GM18526 (cell line): ENCODE measurements around the gene ZBTB20.

Source experiments
- POLR2A ChIP-seq: IDR thresholded peaks from 3 replicates; pipeline ENCODE4 v1.6.1; 2011; ENCODE audit not compliant: insufficient read length; ENCODE audit errors: extremely low read depth

The ZBTB20 gene

GRCh38 chr3:114496466-114496865 is 650.6 kb downstream of the ZBTB20 start:
- TF ChIP-seq POLR2A: no peak

GRCh38 chr3:114496021-114496434 is 651.1 kb downstream of the ZBTB20 start:
- no peak for TF ChIP-seq POLR2A

- TF ChIP-seq POLR2A: no peak
Observed at GRCh38 chr3:114494498-114494897, 652.6 kb downstream of the ZBTB20 start.

- TF ChIP-seq POLR2A: no peak
Observed at GRCh38 chr3:114490829-114491228, 656.3 kb downstream of the ZBTB20 start.

- TF ChIP-seq POLR2A: no peak
Observed at GRCh38 chr3:114487502-114487901, 659.6 kb downstream of the ZBTB20 start.

- no peak for TF ChIP-seq POLR2A
Observed at GRCh38 chr3:114484919-114485318, 662.2 kb downstream of the ZBTB20 start.

- TF ChIP-seq POLR2A: no peak
Observed at GRCh38 chr3:114481113-114481512, 666.0 kb downstream of the ZBTB20 start.

GRCh38 chr3:114480442-114480841 is 666.6 kb downstream of the ZBTB20 start:
- TF ChIP-seq POLR2A: no peak

GRCh38 chr3:114478801-114479200 is 668.3 kb downstream of the ZBTB20 start:
- TF ChIP-seq POLR2A: no peak

- no peak for TF ChIP-seq POLR2A
Observed at GRCh38 chr3:114476511-114476910, 670.6 kb downstream of the ZBTB20 start.

- no peak for TF ChIP-seq POLR2A
Observed at GRCh38 chr3:114471478-114471877, 675.6 kb downstream of the ZBTB20 start.

GRCh38 chr3:114469070-114469469 is 678.0 kb downstream of the ZBTB20 start:
- no peak for TF ChIP-seq POLR2A

- TF ChIP-seq POLR2A: no peak
Observed at GRCh38 chr3:114466816-114467215, 680.3 kb downstream of the ZBTB20 start.

- TF ChIP-seq POLR2A: no peak
Observed at GRCh38 chr3:114466251-114466650, 680.8 kb downstream of the ZBTB20 start.

- no peak for TF ChIP-seq POLR2A
Observed at GRCh38 chr3:114464548-114464947, 682.5 kb downstream of the ZBTB20 start.

GRCh38 chr3:114462750-114463149 is 684.3 kb downstream of the ZBTB20 start:
- no peak for TF ChIP-seq POLR2A

GRCh38 chr3:114460459-114460858 is 686.6 kb downstream of the ZBTB20 start:
- no peak for TF ChIP-seq POLR2A

- no peak for TF ChIP-seq POLR2A
Observed at GRCh38 chr3:114456742-114457141, 690.3 kb downstream of the ZBTB20 start.
